HG02943 (cell line): ENCODE results near the gene RIN1.

Source experiments
- ATAC-seq: cut with Tn5 transposase; IDR thresholded peaks from one replicate; pipeline ENCODE4 v1.9.1; 2021; ENCODE audit warnings: mild to moderate bottlenecking, low read depth, moderate library complexity; ENCODE audit not compliant: unreplicated experiment

Gene RIN1

GRCh38 chr11:66302656-66303055, 33.6 kb downstream of the RIN1 start:
- no peak for ATAC-seq

- no peak for ATAC-seq
These were observed 37.0 kb downstream of the RIN1 start for GRCh38 chr11:66299186-66299585.

GRCh38 chr11:66297610-66298009, 38.6 kb downstream of the RIN1 start:
- ATAC-seq: no peak

GRCh38 chr11:66294626-66295620, 41.3 kb downstream of the RIN1 start:
- ATAC-seq: no peak

- ATAC-seq: no peak
These were observed 42.2 kb downstream of the RIN1 start for GRCh38 chr11:66293777-66294625.

GRCh38 chr11:66293352-66293751, 42.9 kb downstream of the RIN1 start:
- ATAC-seq: no peak

GRCh38 chr11:66292543-66293332, 43.5 kb downstream of the RIN1 start:
- no peak for ATAC-seq

GRCh38 chr11:66291706-66292542, 44.3 kb downstream of the RIN1 start, which contains the start of gene TMEM151A:
Gene TMEM151A, plus strand, starts transcription at chr11:66291894. Its CDS starts 120 bp downstream, at chr11:66292014.
- no peak for ATAC-seq

- no peak for ATAC-seq
These were observed 44.9 kb downstream of the RIN1 start for GRCh38 chr11:66291303-66291705.

- no peak for ATAC-seq
These were observed 46.0 kb downstream of the RIN1 start for GRCh38 chr11:66290330-66290621.

- ATAC-seq: peak; percentile 37
These were observed 46.5 kb downstream of the RIN1 start for GRCh38 chr11:66289548-66290329.

GRCh38 chr11:66288671-66289547, 47.3 kb downstream of the RIN1 start, which contains the start of gene YIF1A:
Gene YIF1A, minus strand, starts transcription at chr11:66289143. Its CDS starts 158 bp downstream, at chr11:66288985.
- peak; percentile 83 for ATAC-seq

- ATAC-seq: no peak
These were observed 48.2 kb downstream of the RIN1 start for GRCh38 chr11:66287889-66288670.

GRCh38 chr11:66287211-66287888, 48.9 kb downstream of the RIN1 start:
- ATAC-seq: no peak

- no peak for ATAC-seq
These were observed 49.5 kb downstream of the RIN1 start for GRCh38 chr11:66286699-66287098.

GRCh38 chr11:66285250-66285947, 50.8 kb downstream of the RIN1 start:
- no peak for ATAC-seq
